Nephron progenitor cell (in vitro differentiated cells): ENCODE results near the gene TCF15.

Experiments used
- DNase-seq: peaks from one replicate; pipeline ENCODE4 v3.0.0; 2021
- H3K27ac Mint-ChIP-seq: 2 replicates; pipeline ENCODE4 v1.8.0; 2021; ENCODE audit warnings: mild to moderate bottlenecking, moderate library complexity, mixed read lengths
- H3K27me3 Mint-ChIP-seq: 2 replicates; pipeline ENCODE4 v1.8.0; 2021; ENCODE audit warnings: mild to moderate bottlenecking, low read depth, mixed read lengths; ENCODE audit not compliant: poor library complexity
- H3K36me3 Mint-ChIP-seq: 2 replicates; pipeline ENCODE4 v1.8.0; 2021; ENCODE audit warnings: low read depth, mixed read lengths
- H3K4me1 Mint-ChIP-seq: 2 replicates; pipeline ENCODE4 v1.8.0; 2021; ENCODE audit warnings: mixed read lengths
- H3K4me3 Mint-ChIP-seq: 2 replicates; pipeline ENCODE4 v1.8.0; 2021; ENCODE audit warnings: mild to moderate bottlenecking, moderate library complexity, mixed read lengths
- H3K9me3 Mint-ChIP-seq: 2 replicates; pipeline ENCODE4 v1.8.0; 2021; ENCODE audit warnings: mild to moderate bottlenecking, moderate library complexity, mixed read lengths
- CTCF ChIP-seq: fragments of 200-600 bp; sonication (generic); IDR thresholded peaks from 2 replicates; pipeline ENCODE4 v1.5.0; 2021; ENCODE audit warnings: antibody characterized with exemption

TCF15 gene

DNA sequence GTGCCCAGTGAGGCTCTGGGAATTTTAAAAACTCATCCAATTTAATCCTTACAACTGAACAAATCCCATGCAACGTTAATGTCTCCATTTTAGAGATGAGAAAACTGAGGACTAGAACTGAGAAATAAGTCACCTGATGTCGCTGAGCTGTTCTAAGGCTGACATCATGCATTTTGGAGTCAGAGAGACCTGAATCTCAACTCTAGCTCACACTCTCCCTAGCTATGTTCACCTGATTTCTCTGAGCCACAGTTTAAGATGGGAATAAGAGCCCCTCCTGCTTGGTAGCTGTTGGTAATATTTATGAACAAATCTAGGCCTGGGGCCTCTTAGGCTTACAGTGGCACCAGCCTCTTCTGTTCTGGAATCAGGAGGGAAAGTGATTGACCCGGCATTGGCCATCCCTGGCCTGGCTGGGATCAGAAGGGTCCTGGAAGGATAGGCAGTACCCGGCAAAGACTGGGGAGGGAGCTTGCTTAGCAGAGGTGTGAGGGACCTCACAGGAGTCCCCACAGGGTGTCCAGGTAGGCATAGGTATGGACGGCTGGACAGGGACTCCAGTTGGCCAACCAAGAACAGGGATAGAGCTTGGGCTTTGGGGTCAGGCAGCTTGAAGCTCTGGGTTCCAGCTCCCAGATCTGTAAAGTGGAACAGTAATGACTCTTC, 47.7 kb downstream of the TCF15 start:
- Mint-ChIP-seq H3K9me3 (no peaks in the 10 kb centered on the region), H3K27me3 (peaks cover 11% of the 10 kb centered on the region), H3K36me3 (no peaks in the 10 kb centered on the region), H3K4me3 (no peak overlapping the region), H3K27ac (no peak overlapping the region), H3K4me1 (peaks cover 51% of the 10 kb centered on the region)
- no peak for DNase-seq
- no peak for TF ChIP-seq CTCF

- H3K27ac Mint-ChIP-seq = no peak overlapping the region
- peak; percentile 99 for TF ChIP-seq CTCF
- DNase-seq = peak; percentile 70
- H3K4me1 Mint-ChIP-seq = peaks cover 45% of the 10 kb centered on the region
- no peak overlapping the region for H3K4me3 Mint-ChIP-seq
- H3K9me3 Mint-ChIP-seq = no peaks in the 10 kb centered on the region
- H3K36me3 Mint-ChIP-seq = no peaks in the 10 kb centered on the region
- H3K27me3 Mint-ChIP-seq = peaks cover 17% of the 10 kb centered on the region
These were observed 48.5 kb downstream of the TCF15 start for GRCh38 chr20:561437-562231.

GRCh38 chr20:560680-561079, 49.4 kb downstream of the TCF15 start:
- no peak for DNase-seq
- no peak overlapping the region for H3K4me3 Mint-ChIP-seq
- no peaks in the 10 kb centered on the region for H3K9me3 Mint-ChIP-seq
- no peaks in the 10 kb centered on the region for H3K36me3 Mint-ChIP-seq
- peaks cover 50% of the 10 kb centered on the region for H3K4me1 Mint-ChIP-seq
- no peak for TF ChIP-seq CTCF
- H3K27me3 Mint-ChIP-seq = peaks cover 24% of the 10 kb centered on the region
- H3K27ac Mint-ChIP-seq = no peak overlapping the region

- Mint-ChIP-seq H3K9me3 (no peaks in the 10 kb centered on the region), H3K4me3 (no peak overlapping the region), H3K27me3 (peaks cover 47% of the 10 kb centered on the region), H3K36me3 (no peaks in the 10 kb centered on the region), H3K4me1 (peaks cover 32% of the 10 kb centered on the region), H3K27ac (no peak overlapping the region)
- DNase-seq = no peak
- no peak for TF ChIP-seq CTCF
These were observed 52.0 kb downstream of the TCF15 start for GRCh38 chr20:558117-558516.

- Mint-ChIP-seq H3K36me3 (no peaks in the 10 kb centered on the region), H3K4me1 (peaks cover 21% of the 10 kb centered on the region), H3K27ac (no peak overlapping the region), H3K9me3 (no peaks in the 10 kb centered on the region), H3K4me3 (no peak overlapping the region), H3K27me3 (peaks cover 52% of the 10 kb centered on the region)
- TF ChIP-seq CTCF = no peak
- no peak for DNase-seq
These were observed 53.1 kb downstream of the TCF15 start for GRCh38 chr20:556984-557383.

- H3K27ac Mint-ChIP-seq = no peak overlapping the region
- H3K4me3 Mint-ChIP-seq = no peak overlapping the region
- H3K4me1 Mint-ChIP-seq = peaks cover 13% of the 10 kb centered on the region
- DNase-seq = no peak
- H3K36me3 Mint-ChIP-seq = no peaks in the 10 kb centered on the region
- no peaks in the 10 kb centered on the region for H3K9me3 Mint-ChIP-seq
- peaks cover 62% of the 10 kb centered on the region for H3K27me3 Mint-ChIP-seq
- TF ChIP-seq CTCF = no peak
These were observed 54.1 kb downstream of the TCF15 start for GRCh38 chr20:555976-556385.
